ENCODE data around the gene ABHD14A.

Gene ABHD14A

DNA sequence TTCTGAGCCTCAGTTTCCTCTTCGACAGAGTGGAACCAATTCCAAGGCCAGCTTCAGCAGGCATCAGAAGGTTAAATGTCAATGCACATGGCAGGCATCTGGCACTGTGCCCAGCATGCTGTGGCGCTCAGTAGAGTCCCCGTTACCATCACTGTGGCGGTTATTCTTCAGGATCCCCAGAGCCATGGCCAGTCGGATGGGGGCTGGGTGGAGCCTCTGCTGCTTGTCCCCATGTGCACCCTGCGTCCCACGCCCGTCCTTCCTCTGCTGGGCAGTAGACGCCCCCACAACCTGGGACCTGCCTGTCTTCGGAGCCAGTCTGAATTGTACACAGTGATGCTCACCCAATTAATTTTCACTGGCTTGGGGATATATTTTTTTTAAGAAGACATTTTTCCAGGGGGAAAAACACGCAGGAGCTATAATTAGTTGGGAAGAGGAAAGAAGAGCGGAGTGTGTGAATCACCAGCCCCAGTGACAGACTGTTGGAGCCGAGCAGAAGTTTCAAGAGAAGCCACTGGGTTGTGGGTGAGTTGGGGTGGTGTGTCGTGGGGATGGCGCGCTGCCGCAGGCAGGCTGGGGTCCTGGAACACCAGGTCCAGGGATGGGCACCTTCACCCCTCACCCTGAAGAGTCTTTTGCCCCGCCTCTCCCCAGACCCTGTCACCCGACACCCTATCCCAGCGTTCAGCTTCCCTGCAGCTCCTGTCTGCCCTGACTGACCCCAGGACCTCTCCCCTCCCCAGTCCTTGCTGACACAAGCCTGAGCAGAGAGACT, 47.6 kb downstream of the ABHD14A start:
- DNase-seq = no peak

GRCh38 chr3:52023101-52023770, 48.4 kb downstream of the ABHD14A start:
- DNase-seq = no peak

DNA sequence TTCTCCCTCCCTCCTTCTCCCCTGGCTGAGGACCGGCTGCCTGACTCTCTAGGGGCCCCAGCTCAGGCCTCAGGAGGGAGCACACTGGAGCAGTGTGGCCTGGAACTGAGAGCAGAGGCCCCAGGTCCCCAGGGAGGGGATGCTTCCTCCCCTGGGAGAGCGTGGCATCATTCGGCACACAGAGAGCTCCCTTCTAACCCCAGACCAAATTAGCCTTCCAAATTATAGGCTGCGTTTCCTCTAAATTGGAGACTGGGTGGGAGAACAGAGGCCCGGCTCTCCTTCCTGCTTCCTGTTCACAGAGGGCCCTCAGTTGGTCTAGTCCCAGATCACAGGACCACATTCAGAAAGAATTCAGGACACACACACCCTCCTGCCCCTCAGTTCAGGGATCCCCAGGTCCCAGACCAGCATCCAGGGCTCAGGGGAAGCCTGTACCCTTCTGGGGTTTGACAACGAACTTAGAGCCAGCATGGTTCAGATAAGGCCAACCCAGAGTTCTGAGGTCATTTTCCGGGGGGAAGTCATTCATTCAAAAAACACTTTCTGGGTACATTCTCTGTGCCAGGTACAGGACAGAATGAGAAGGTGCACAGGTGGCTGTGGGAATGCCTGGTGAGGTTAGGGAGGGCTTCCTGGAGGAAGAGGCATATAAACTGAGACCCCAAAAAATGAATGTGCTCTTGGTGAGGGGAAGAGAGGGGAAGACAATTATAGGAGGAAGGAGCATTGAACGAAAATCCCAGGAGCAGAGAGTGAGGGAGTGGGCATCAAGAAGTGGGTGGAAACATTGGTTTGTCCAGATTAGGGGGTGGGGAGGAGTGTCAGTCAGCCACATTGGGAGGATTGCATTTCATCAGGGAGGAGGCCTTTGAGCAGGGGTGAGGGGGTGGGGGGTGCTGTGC, 49.2 kb downstream of the ABHD14A start:
- peak; percentile 32 to 76 for DNase-seq

DNA sequence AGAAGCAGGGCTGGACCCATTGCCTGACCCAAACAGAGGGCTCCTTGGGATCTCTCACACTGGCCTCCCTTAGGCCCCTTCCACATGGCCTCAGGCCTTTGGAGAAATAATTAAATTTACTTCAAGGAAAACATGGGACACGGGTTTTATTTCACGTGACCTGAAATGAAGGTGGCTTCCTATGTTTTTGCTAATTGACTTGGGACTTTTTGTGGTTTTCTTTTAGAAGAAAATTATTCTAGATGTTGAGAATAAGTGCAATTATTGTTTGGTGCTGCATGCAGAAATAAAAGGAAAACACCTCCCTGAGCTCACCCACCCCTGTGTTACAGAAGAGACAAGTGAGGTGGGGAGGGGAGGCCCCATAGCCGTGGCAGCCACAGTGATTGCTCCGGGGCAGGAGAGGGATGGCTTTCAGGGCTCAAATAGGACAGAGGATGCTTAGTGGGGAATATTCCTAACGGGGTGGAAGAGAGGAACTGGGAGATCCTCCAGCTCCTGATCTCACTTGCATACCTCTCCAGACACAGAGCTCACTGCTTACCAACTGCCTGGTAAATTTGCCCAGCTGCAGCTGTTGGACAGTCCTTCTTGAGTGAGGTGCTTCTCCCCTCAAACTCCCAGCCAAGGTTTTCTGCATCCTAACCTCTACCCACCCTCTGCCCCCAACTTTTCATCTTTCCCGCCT, 50.0 kb downstream of the ABHD14A start:
- DNase-seq = no peak

- no peak for DNase-seq
Observed at GRCh38 chr3:52025453-52025852, 50.6 kb downstream of the ABHD14A start.

GRCh38 chr3:52026041-52026440, 51.2 kb downstream of the ABHD14A start:
- no peak for DNase-seq

GRCh38 chr3:52028572-52028971, 53.7 kb downstream of the ABHD14A start:
- DNase-seq = peak in 1 of 2 experiments; percentile 17

GRCh38 chr3:52029053-52029452, 54.2 kb downstream of the ABHD14A start:
- no peak for DNase-seq

DNA sequence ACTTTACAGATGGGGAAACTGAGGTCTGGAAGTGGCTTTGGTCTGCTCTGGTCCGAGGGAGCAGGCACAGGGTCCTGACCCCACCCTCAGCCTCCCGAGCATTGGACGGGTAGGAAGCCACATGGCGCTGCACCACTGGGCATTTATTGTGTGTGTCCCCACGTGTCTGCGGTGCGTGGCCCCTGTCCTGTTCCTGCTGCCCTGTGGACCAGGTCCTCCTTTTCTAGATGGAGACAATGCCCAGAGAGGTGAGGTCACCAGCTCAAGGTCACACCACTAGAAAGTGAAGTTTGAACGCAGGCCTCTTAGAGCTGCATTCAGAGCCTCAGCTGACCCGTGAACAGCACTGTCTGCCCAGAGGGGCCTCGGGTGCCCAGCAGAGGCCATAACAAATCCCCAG, 54.7 kb downstream of the ABHD14A start:
- DNase-seq = no peak
